ENCODE data around the gene ALLC.

DNA sequence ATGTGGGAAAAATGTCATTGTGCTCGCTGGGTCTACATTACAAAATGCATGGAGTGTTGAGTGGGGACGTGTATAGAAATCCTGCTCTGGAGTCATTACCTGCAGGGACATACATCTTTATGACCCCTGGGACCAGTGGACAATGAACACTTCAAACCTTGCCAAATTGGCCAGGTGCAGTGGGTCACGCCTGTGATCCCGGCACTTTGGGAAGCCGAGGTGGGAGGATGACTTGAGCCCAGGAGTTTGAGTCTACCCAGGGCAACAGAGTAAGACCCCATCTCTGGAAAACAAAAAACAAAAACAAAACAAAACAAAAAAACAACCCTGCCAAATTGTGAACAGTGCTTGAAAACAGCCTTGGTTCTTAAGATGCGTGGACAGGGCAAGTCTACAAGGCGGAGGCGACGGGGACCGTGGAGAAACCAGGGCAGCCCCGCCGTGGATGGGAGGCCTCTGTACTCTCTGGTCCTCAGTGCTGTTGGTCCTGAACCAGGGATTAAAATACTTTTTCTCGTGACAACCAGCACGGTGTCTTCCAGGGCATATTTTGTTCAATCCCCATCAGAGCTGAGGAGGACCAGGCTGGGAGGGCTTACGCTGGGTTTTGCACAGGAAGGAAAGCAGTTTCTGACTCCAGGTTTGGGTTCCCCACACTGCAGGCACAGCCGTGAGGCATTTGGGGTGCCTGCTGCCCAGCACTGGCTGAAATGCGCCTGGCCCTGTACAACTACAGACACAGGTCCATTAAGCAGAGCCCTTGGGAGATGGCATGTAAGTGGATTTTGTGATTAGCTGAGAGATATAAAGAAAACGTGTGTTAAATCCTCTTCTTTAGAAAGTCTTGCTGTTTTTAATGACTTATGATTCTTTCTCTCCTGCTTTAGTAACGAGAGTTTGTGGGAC is 49.4 kb upstream of the ALLC start:
- TF ChIP-seq, protein P1, sequence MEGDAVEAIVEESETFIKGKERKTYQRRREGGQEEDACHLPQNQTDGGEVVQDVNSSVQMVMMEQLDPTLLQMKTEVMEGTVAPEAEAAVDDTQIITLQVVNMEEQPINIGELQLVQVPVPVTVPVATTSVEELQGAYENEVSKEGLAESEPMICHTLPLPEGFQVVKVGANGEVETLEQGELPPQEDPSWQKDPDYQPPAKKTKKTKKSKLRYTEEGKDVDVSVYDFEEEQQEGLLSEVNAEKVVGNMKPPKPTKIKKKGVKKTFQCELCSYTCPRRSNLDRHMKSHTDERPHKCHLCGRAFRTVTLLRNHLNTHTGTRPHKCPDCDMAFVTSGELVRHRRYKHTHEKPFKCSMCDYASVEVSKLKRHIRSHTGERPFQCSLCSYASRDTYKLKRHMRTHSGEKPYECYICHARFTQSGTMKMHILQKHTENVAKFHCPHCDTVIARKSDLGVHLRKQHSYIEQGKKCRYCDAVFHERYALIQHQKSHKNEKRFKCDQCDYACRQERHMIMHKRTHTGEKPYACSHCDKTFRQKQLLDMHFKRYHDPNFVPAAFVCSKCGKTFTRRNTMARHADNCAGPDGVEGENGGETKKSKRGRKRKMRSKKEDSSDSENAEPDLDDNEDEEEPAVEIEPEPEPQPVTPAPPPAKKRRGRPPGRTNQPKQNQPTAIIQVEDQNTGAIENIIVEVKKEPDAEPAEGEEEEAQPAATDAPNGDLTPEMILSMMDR (IDR thresholded peaks at IDR 0.05), result no peak
- no peak for TF ChIP-seq POLR2A (IDR thresholded peaks at IDR 0.05)

Measured in testis (tissue), 2 donors.